GM19023 (cell line): Measurements from ENCODE around the gene HSPB6.
"Not testable (repeated sequence)": the region's sequence is repeated elsewhere in the genome, so short reads cannot be mapped to it uniquely, and the experiment has no call there.

ENCODE experiments used
- ATAC-seq: cut with Tn5 transposase; IDR thresholded peaks from one replicate; pipeline ENCODE4 v1.9.1; 2021; ENCODE audit warnings: mild to moderate bottlenecking, moderate library complexity; ENCODE audit not compliant: unreplicated experiment

The HSPB6 gene, protein sequence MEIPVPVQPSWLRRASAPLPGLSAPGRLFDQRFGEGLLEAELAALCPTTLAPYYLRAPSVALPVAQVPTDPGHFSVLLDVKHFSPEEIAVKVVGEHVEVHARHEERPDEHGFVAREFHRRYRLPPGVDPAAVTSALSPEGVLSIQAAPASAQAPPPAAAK

DNA sequence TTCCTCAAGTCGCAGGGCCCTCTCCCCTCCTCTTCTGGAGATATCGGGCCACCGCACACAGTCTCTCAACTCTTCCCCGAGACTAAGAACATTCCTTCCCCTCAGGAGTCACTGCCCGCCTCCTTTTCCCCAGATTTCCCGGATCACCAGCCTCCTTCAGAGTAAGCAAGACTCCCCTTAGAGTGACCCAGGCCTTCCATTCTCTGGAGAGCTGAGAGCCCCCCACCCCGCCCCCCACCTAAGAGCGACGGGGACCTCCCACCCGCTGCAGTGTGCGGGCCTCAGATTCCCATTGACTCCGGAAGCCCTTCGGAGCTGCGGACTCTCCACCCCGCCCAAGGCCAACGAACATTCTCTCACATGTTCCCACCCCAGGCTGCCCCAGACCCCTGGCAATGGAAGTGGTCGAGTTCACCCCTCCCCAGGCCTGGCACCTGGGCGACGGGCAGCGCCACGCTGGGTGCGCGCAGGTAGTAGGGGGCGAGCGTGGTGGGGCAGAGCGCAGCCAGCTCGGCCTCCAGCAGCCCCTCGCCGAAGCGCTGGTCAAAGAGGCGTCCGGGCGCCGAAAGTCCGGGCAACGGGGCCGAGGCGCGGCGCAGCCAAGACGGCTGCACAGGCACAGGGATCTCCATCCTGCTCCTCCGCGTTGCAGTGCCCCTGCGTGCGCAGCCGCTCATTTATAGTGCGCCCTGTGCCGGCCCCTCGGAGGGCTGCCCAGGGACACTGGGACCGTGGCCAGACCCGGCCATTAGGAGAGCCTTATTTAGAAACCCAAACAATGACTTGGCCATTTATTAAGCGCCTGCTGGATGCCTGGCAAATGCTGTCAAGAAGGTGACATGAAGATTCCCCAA, at the start of gene HSPB6:
Gene HSPB6, minus strand, starts transcription at position 653 of the 854 bp plus-strand sequence. Its CDS starts 21 bp downstream, at position 632.
- ATAC-seq = no peak

- ATAC-seq = no peak
Measured at GRCh38 chr19:35806597-35806996, 49.8 kb upstream of the HSPB6 start.

GRCh38 chr19:35805526-35806102, 48.8 kb upstream of the HSPB6 start:
- no peak for ATAC-seq

DNA sequence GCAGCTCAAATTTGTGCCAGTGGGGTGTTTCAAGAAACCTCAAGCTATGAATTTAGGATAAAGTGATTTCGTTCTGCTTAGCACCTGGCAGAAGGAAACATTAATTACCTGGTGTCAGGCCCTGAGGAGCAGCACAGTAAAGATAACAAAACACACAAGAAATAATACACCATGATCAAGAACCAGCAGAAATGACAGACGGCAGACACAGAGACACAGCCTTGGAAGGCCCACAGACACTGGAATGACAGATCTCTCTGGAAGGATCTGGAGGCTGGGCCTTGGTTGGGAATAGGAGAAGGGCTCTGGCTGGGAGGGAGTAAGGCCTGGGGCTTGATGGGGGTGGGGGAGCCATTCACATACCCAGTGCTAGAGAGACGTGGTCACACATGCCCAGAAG, 45.0 kb upstream of the HSPB6 start:
- no peak for ATAC-seq

DNA sequence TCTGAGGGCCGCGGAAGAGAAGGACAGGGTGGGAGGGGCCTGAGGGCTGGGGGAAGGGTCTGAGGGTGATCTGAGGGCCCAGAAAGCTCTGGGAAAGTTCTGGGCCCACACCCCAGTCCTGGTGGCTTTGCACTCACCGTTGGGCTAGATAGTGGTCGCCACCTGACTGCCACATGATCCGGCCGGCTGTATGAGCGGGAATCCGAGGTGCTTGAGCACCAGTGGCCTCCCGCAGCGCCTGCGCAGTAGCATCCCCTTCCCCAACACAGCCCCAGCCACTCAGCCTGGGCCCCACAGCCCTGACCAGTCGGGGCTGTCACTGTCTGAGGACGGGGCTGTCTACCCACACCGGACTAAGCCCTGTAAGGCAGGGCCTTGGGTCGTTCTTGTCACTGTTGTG, 40.8 kb upstream of the HSPB6 start:
- ATAC-seq = no peak

DNA sequence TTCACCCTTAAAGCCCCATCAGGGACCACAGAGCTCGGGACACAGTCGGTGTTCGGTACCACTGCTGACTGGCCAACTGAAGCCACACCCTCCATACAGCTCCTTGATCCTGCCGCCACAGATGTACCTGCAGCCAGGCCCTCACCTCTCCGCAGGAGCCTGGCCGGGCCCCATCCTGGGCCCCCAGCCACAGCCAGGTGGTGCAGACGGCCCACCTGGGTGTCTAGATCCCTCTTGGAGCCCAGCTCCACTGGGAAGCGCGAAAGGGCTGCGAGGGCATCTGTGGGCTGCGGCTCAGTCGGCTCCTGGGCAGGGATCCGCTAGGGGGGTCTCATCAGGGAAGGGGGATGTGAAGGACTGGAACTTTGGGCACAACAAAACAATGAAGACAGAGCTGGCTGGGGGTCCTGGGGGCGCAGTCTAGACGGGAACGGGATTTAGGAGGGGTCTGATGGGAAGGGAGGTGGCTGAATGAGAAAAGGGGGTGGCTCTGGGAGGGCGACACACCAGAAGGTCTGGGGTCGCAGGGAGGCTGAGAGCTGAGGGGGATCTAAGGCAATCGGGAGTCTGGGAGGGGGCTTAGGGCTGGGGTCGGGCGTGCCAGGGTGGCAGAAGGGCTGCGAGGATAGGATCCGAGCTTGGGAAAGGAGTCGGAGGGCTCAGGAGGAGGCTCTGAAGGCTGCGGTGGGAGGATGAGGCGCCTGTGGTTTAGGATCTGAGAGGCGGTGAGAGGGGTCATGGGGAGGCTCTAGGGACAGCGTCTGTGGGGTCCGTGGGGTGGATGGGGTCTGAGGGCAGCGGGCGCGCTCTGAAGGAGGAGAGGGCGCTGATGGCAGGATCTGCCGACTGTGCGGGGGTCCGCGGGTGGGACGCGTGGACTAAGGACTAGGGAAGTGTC, 40.1 kb upstream of the HSPB6 start:
- no peak for ATAC-seq

DNA sequence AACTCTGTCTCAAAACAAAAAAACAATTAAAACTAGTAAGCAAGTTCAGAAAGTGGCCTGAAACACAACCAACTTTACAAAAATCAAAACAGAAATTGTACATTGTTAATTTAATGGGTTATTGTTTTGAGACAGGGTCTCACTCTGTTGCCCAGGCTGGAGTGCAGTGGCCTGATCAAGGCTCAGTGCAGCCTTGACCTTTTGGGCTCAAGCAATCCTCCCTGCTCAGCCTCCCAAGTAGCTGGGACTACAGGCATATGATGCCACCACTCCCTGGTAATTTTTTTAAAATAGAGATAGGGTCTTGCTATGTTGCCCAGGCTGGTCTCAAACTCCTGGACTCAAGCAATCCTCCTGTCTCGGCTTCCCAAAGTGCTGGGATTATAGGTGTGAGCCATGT, 38.7 kb upstream of the HSPB6 start:
- ATAC-seq = not testable (repeated sequence)

- ATAC-seq = no peak
Measured at GRCh38 chr19:35793381-35794165, 36.7 kb upstream of the HSPB6 start.

GRCh38 chr19:35792888-35793287, 36.1 kb upstream of the HSPB6 start:
- no peak for ATAC-seq

DNA sequence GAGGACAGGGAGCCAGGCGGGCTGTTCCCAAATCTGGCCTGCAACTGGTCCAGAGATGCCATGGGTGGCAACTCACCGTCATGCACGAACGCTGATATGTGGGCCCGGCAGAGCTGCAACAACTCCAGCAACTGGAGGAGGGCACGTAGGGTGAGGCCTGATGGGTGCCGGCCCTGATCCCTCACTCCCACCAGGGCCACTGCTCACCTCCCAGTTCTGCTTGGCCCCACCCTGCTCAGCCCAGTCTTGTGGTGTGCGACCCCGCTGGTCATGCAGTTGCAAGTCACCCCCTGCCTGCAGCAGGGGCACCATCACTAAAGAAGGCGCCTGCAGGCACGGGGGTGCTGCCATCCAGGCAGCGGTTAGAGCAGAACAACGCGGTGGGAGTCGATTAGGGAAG, 35.5 kb upstream of the HSPB6 start:
- ATAC-seq = no peak

- ATAC-seq = no peak
Measured at GRCh38 chr19:35791814-35792279, 35.0 kb upstream of the HSPB6 start.

DNA sequence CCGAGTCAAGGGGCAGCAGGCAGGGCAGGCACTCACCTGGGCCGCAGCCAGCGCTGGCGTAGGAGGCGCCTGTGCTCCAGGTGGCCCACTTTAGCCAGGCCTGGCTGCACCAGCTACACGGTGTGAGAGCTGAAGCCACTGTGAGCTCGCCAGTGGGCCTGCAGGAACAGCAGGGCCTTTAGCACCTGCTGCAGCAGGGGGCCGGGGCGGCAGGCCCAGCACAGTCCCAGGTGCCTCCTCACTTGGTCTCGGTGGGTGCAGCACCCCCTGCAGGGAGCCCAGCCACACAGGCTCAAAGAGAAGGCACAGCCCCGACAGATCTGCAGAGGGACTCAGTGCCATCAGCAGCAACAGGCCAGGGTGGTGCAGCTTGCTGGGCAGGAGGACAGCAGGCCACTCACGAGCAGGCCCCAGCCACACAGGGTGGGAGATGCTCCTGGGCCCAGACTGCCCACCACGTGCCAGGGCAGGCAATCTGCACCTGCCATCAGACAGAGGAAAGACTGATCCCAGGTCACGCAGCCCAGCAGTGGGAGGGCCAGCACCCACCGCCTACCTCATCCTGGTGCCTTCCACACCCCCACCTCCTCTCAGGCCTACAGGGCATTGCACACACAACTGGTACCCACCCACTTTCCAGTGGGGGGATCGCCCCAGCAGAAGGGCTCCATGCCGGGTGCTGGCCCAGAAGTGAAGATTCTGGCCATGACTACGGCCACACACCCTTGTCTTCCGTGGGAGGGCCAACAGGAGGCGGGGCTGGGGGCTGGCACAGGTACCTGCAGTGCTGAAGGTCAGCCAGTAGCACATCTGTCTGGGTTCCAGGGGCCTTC, 34.4 kb upstream of the HSPB6 start:
- ATAC-seq = no peak

GRCh38 chr19:35789978-35790944, 33.4 kb upstream of the HSPB6 start:
- ATAC-seq = no peak

DNA sequence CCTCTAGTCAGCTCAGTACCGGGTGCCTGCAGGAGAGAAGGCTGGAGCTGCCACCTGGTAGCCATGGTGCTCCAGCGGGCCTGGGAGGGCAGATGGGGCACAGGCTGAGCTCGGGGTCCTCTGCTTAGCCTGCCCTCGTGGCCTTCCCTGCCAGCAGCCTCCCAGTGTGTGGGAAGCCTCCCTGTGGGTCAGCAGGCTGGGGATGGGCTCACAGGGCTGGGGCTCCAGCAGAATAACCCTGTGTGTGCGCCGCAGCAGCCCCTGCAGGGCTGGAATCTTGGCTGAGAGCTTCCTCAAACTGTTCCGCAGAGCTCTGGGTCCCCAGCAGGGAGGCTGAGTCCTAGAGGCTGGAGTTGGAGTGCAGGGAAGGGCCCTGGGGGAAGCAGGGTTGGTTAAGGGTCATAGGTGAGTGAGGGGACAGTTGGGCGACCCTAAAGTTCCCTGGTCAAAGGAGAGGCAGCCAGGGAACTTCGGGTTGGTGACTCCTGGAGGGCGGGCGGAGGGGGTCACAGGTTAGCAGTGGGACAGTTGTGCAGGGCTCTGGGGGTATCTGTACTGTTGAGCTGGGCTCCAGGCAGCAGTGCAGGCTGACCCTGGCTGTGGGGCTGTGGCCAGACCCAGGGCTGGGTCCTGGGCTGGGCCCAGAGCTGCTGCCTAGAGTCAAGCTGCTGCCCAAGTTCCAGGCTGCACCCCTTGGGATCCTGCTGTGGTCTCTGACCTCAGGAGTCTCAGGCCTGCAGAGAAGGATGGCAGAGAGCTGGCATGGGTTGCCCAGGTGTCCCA, 32.6 kb upstream of the HSPB6 start:
- ATAC-seq = no peak

DNA sequence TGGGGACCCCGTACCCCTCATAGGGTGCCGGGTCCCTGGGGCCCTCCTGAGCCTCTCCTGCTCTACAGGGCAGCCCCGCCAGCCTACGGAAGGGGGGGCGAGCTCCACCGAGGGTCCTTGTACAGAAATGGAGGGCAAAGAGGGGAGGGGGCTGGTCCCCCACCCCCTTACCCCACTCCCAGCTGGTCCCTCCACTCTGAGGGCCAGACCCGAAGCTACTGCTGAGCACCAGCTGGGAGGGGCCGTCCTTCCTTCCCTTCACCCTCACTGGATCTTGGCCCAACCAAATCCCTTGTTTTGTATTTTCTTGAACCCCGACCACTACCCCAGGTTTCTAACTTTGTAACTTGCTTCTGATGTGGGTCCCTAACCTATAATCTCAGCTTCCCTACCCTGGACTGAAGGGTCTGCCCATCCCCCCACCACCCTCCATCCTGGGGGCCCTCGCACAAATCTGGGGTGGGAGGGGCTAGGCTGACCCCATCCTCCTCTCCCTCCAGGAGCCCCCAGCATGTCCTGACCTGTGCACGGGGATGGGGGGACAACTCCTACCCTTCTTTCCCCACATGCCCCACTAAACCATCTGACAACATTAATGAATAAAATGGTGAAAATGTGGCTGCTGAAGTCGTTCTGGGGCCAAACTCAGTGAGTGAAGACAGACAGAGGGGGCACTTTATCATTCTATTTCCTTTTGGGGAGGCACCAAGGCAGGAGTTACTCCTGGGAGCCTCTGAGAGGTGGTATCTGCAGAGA, 31.6 kb upstream of the HSPB6 start:
- ATAC-seq = no peak

- ATAC-seq = no peak
Measured at GRCh38 chr19:35787227-35787799, 30.5 kb upstream of the HSPB6 start.
